SH-SY5Y (cell line): ENCODE measurements around the gene UACA.

Experiments
- GATA2 ChIP-seq: IDR thresholded peaks from 2 replicates; pipeline ENCODE4 v1.6.1; 2011; ENCODE audit warnings: mild to moderate bottlenecking, low read depth, low read length
- GATA3 ChIP-seq: IDR thresholded peaks from 2 replicates; pipeline ENCODE4 v1.6.1; 2011; ENCODE audit warnings: low read depth, mild to moderate bottlenecking, low read length, moderate library complexity

DNA sequence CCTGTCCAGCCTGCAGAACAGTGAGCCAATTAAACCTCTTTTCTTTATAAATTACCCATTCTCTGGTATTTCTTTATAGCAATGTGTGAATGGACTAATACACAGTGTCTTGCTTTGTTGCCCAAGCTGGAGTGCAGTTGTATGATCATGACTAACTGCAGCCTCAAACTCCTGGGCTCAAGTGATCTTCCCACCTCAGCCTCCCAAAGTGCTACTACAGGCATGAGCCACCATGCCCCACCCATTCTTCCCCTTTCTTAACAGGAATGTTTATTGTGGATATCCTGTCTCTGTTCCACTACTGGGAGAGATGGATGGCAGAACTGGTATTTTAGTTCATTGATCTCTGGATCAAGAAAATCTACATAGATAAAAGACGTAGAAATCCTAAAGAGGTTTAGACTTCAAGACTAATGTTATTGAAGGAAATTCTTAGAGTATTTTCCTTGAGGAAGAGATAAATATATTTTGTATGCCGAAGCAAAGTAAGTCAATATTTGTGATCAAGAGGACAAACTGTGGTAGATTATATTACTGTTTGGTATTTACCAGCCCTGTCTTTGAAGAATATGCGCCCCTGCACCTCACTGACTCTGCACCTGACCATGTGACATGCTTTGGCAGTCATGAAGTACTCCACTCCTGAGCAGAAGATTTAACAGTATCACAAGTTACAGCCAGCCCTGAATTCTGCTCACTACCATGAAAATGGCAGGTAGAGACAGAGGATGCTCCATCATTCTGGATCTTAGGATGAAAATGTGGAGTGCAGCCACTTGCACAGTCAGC is 42.9 kb downstream of the UACA start:
- no peak for TF ChIP-seq GATA3
- TF ChIP-seq GATA2 = no peak
